ENCODE results near the gene GALNS. TPM values are rescaled to one million over a fixed set of nuclear protein-coding genes. Genes with fewer than 3 reads are reported as not detected.
A peak's percentile ranks its signal among the peaks of the same experiment; 100 is the strongest.

Gene GALNS
- polyA plus RNA-seq, 1 donor from 2014 or later = 19.4 TPM

GRCh38 chr16:88785106-88785924 lies 71.4 kb downstream of the GALNS start, which contains the start of gene PIEZO1:
Gene PIEZO1 (minus strand): TSS chr16:88785220. CDS start chr16:88784964, 256 bp downstream.
- no peak within 1 kb of the TSS for H3K27ac ChIP-seq (ENCODE audit: low read length)
- H4K20me1 ChIP-seq (ENCODE audit: insufficient read depth) = no peaks in the 10 kb centered on the region
- TF ChIP-seq POLR2AphosphoS5 (IDR thresholded peaks at IDR 0.05) (no peak), CTCF (IDR thresholded peaks at IDR 0.05; ENCODE audit: poor library complexity, severe bottlenecking) (peak; percentile 56), TAF1 (IDR thresholded peaks at IDR 0.05; ENCODE audit: low read depth) (no peak), EP300 (conservative IDR thresholded peaks at IDR 0.05; ENCODE audit: poor library complexity, severe bottlenecking) (no peak), REST (IDR thresholded peaks at IDR 0.05; ENCODE audit: borderline replicate concordance) (no peak), EZH2 (IDR thresholded peaks at IDR 0.05; ENCODE audit: borderline replicate concordance, insufficient read depth, low read length, poor library complexity, severe bottlenecking) (no peak), MXI1 (conservative IDR thresholded peaks at IDR 0.05; ENCODE audit: poor library complexity, severe bottlenecking) (no peak), RAD21 (conservative IDR thresholded peaks at IDR 0.05) (peak; percentile 38), SMC3 (conservative IDR thresholded peaks at IDR 0.05; ENCODE audit: poor library complexity) (no peak)
- H3K9ac ChIP-seq (ENCODE audit: low read length) = no peak within 1 kb of the TSS
- peak within 1 kb of the TSS; percentile 25 for H3K4me3 ChIP-seq (ENCODE audit: low read length)
- H3K36me3 ChIP-seq (ENCODE audit: insufficient read depth, low read length) = no peaks in the 10 kb centered on the region
- H3K79me2 ChIP-seq (replicated peaks; ENCODE audit: insufficient read depth, low read length) = no peaks in the 10 kb centered on the region
- H3K9me3 ChIP-seq (ENCODE audit: low read length) = no peaks in the 10 kb centered on the region
- peaks cover 34% of the 10 kb centered on the region for H3K27me3 ChIP-seq (ENCODE audit: insufficient read depth, low read depth, low read length)
- no peak within 1 kb of the TSS for H2AFZ ChIP-seq (ENCODE audit: low read depth, low read length)
- no peak within 1 kb of the TSS for H3K4me2 ChIP-seq (ENCODE audit: low read length)
- no peaks in the 10 kb centered on the region for H3F3A ChIP-seq (ENCODE audit: insufficient read depth, low read length, poor library complexity, severe bottlenecking)
- H3K9me2 ChIP-seq (ENCODE audit: insufficient read depth, low read length) = no peaks in the 10 kb centered on the region

GRCh38 chr16:88784856-88785105 lies 72.0 kb downstream of the GALNS start:
- H2AFZ ChIP-seq (ENCODE audit: low read depth, low read length) = no peak overlapping the region
- H3F3A ChIP-seq (ENCODE audit: insufficient read depth, low read length, poor library complexity, severe bottlenecking) = no peaks in the 10 kb centered on the region
- H4K20me1 ChIP-seq (ENCODE audit: insufficient read depth) = no peaks in the 10 kb centered on the region
- no peaks in the 10 kb centered on the region for H3K79me2 ChIP-seq (replicated peaks; ENCODE audit: insufficient read depth, low read length)
- no peak for TF ChIP-seq REST (IDR thresholded peaks at IDR 0.05; ENCODE audit: borderline replicate concordance)
- TF ChIP-seq SMC3 (conservative IDR thresholded peaks at IDR 0.05; ENCODE audit: poor library complexity) = no peak
- TF ChIP-seq EZH2 (IDR thresholded peaks at IDR 0.05; ENCODE audit: borderline replicate concordance, insufficient read depth, low read length, poor library complexity, severe bottlenecking) = peak; percentile 73
- H3K9me3 ChIP-seq (ENCODE audit: low read length) = no peaks in the 10 kb centered on the region
- H3K27me3 ChIP-seq (ENCODE audit: insufficient read depth, low read depth, low read length) = peaks cover 34% of the 10 kb centered on the region
- no peaks in the 10 kb centered on the region for H3K36me3 ChIP-seq (ENCODE audit: insufficient read depth, low read length)
- no peak overlapping the region for H3K4me2 ChIP-seq (ENCODE audit: low read length)
- no peak overlapping the region for H3K27ac ChIP-seq (ENCODE audit: low read length)
- H3K9me2 ChIP-seq (ENCODE audit: insufficient read depth, low read length) = no peaks in the 10 kb centered on the region
- no peak overlapping the region for H3K4me3 ChIP-seq (ENCODE audit: low read length)
- no peak overlapping the region for H3K9ac ChIP-seq (ENCODE audit: low read length)
